Activated CD8-positive, alpha-beta memory T cell treated with anti-CD3 and anti-CD28 coated beads for 48 hours (primary cell): Measurements from ENCODE around the gene PNPO.
"Not testable (repeated sequence)": the region's sequence is repeated elsewhere in the genome, so short reads cannot be mapped to it uniquely, and the experiment has no call there.

Experiments
- DNase-seq, 3 experiments: peaks; one replicate each; pipeline ENCODE4 v3.0.0-alpha.2; 2020; ENCODE audit warnings: low read depth in 2 of 3, low spot score in 2 of 3

Gene PNPO

DNA sequence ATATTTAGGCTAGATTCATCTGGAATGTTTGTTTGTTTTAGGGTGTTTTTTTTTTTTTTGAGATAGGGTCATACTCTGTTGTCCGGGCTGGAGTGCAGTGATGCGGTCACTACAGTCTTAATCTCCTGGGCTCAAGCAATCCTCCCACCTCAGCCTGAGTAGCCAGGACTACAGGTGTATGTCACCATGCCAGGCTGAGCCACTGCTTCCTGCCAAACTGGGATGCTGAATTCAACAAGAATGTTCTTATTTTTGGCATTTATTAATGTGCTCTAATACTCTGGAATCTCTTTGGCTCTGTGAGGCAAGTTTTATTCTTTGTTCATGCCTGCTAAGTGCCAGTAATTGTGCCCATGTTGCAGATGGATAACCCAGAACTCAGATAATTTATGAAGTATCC is 23.8 kb upstream of the PNPO start:
- no peak for DNase-seq

DNA sequence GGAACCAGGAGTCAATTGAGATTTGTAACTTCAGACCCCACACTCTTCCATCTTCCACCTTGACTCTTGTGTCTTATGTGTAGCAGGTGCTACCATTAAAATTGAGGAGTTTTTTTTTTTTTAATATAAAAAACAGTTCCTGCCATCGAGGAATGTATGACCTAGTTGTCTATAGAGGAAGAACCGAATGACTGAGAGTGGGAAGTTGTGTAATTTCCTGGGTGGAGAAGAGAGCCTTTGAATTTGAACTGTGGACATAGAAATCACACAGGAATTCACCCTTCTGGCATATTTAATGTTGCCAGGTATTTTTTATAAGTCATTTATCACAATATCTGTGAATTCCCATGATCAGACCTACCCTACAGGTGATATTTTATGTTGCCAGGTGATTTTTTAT is 23.4 kb upstream of the PNPO start:
- DNase-seq = no peak

DNA sequence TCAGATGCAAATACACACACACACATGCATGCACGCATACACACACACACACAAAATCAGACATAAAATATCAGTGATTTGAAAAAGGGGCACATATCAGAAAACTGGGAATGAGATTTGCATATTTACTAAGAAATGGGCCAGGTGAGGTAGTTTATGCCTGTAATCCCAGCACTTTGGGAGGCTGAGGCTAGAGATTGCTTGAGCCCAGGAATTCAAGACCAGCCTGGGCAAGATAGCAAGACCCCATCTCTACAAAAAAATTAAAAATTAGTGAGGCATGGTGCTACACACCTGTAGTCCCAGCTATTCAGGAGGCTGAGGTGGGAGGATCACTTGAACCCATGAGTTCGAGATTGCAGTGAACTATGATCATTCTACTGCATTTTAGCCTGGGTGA is 22.4 kb upstream of the PNPO start:
- no peak for DNase-seq

DNA sequence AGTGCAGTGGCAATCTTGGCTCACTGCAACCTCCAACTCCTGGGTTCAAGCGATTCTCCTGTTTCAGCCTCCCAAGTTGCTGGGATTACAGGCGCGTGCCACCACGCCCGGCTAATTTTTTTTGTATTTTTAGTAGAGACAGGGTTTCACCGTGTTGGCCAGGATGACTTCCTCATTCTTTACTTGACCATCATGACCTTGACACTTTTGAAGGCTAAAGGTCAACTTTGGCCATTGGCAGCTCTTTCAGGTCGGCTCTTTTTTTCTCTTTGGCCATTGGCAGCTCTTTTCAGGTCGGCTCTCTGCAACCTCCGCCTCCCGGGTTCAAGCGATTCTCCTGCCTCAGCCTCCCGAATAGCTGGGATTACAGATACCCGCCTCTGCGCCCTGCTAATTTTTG is 21.5 kb upstream of the PNPO start:
- DNase-seq = not testable (repeated sequence)

DNA sequence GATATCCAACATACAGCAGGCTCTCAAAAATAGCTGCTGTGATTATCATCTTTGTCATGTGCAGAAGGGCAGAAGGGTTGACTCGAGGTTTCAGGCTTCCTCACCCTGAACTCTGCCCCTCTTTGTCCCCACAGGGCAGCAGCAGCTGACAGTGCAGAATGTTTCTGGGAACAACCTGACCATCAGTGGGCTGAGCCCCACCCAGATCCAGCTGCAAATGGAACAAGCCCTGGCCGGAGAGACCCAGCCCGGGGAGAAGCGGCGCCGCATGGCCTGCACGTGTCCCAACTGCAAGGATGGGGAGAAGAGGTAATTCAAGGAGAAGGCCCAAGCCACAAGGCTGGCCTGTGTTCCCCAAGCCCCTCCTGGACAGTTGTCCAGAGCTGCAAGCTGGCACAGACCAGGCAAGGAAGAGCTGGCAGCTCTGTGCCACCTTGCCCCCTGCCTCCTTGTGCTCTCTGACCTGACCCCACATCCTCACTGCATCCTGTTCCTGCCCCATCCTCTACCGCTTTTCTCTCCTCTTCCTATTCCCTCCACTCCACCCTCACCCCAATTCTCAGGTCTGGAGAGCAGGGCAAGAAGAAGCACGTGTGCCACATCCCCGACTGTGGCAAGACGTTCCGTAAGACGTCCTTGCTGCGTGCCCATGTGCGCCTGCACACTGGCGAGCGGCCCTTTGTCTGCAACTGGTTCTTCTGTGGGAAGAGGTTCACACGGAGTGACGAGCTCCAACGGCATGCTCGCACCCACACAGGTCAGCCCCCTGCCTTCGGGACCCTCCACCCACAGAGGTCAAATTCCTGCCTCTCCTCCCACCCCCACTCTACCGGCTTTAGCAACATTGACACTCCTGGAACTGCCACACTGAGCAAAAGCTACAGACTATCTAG is 16.3 kb upstream of the PNPO start:
- no peak for DNase-seq

DNA sequence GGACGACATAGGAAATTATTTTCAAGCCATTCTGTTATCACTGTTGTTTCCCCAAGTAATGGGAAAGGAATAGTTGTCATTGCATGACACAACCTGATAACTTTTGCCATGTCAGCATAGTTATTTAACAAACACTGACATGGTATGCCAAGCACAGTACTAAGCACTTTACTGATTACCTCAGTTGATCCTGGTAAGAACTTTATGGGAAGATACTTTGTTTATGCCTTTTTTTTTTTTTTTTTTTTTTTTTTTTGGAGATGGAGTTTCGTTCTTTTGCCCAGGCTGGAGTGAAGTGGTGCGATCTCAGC is 15.7 kb upstream of the PNPO start:
- DNase-seq = no peak

DNA sequence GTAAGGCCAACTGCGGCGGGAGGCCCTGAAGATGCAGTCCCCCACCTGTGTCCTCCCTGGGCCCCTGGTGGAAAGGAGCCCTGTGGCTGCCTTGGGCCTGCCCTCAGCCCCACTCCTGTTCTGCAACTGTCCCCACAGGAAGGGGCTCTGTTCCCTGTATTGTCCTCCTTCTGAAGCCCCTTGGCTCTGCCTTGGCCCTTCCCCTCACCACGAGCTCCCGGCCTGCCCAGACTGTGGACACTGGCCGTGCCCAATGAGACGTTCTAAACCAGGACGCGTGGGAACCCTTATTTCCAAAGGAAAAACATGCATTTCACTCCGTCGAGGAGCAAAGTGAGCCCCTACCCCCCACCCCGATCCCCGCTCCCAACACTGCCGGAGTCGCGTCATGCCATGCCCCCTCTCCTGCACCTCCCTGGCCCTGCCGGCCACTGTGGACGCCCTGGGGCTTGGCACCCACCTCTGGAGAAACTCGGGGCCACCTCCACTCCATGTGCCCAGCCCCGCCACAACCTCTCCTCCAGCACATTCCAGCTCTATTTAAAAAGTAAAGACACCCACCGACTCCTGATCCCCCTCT is 13.5 kb upstream of the PNPO start:
- DNase-seq = no peak

DNA sequence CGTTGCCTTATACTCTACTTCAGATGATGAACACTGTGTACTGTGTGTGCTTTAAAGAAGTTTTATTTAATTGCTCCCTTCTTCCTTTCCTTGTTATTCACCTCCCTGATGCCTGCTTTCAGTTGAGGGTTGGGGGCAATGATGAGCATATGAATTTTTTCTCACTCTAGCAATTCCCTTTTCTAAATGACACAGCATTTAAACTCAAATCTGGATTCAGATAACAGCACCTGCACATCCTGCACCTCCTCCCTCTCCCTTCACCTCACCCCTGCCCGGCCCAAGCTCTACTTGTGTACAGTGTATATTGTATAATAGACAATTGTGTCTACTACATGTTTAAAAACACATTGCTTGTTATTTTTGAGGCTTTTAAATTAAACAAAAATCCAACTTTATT is 13.0 kb upstream of the PNPO start:
- no peak for DNase-seq

DNA sequence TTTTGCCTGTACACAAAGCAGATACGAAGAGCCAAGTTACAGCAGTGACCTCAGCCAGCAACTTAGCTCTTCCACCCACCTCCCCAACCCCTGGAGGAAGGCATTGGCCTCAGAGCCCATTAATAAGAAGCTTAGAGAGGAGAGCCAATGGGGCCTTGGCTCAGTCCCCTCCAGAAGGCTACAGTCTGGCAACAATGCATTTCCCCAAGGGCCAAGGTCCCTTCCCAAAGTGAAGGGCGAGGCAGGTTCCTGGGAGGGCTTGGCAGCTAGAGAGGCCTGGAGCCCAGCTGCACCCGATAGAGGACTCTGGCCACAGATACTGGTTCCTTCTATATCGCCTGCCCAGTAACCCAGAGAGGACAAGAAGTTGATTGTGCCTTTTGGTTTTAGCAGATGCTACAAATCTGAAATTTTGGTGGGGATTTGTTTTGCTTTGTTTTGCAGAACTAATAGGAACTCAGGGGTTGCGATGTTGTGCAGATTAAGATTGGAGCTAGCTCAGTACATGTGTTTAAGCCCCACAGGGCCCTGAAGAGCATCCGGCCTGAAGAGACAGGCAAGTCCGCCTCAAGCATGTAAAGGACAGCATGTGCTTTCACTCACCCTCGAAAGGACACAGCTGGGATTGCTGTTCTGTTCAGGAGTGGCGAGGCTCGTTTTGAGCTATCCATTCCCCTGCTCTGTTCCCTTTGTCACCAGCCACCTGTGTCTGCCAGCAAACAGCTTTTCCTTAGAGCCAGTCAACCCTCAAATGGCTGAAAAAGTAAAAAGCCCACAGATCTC is 12.0 kb upstream of the PNPO start:
- no peak for DNase-seq

DNA sequence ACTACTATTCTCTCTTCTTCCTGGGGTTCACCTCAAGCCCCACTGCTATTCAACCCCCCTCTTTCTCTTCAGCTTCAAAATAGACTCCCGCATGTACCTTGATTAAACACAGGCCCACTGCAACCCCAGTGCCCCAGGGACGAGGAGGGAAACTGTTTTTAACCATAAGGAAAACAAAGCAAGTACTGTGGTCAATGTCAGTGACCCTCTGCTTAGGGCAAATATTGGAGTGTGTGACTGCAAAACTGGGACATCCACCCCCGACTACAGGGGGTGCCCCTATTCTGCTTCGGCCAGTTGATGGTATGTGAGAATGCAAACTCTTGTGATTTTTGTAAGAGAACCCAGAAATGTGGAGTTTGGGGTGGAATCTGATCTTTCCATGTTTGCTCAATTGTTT is 9.5 kb upstream of the PNPO start:
- no peak for DNase-seq

DNA sequence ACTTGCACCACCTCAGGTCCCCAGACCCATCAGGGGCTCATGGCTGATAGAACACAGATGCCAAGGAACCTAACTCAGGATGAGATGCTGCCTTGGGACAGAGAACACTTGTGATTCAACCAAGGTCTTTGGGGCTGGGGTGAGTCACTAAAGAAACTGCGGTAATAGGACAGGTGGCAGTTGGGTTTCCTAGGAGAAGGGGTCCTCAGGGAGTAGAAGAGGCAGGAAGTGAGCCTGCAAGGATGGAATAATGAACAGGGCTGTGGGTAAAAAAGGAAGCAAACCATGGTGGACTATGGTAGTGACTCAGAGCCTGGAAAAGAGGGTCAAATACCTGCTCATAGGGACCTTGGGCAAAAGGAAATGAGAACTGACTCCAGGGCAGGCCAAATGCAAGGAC is 6.5 kb upstream of the PNPO start:
- no peak for DNase-seq

DNA sequence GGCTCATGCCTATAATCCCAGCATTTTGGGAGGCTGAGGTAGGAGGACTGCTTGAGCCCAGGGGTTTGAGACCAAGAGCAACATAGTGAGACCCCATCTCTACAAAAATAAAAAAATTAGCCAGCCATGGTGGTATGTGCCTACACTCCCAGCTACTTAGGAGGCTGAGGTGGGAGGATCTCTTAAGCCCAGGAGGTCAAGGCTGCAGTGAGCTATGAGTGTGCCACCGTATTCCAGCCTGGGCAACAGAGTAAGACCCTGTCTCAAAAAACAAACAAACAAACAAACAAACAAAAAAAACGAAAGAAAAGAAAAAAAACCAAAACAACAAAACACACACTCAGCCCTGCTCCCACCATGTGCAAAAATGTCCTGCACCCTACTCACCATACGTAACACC is 5.9 kb upstream of the PNPO start:
- not testable (repeated sequence) for DNase-seq

DNA sequence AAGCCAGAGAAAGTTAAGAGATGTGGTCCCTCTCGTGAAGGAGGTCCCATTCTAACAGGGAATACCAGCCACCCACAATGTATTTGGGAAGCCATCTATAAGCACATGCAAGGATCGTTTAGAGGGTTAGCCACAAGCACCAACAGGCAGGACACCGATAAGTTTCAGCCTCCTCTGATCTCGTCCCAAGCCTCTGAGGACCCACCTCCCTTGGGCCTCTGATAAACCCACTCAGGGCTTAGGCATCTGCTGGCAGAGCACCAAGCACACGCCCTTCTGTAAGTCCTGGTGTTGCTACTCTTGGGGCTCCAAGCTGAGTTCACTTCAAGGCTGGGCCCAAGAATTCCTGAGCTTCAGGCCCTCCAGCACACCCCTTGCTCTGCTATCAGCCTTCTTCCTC is 5.4 kb upstream of the PNPO start:
- no peak for DNase-seq

DNA sequence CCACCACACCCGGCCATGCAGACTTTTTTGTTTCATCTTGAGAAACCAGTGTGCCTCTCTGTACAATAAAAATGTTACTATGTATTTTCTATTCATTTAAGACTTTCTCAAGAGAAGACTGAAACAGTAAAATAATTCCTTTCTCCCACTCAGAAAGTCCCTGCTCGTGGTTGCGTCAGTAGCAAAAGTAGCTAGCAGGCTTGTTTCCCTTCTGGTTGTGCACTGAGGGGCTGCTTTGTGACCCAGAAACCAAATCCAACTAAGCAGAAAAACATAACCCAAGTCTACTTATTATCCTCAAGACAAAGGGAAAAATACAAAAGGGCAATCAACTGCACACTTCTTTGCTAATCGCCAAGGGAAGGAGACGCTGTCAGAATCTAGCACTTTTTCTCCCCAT is 3.4 kb upstream of the PNPO start:
- no peak for DNase-seq

DNA sequence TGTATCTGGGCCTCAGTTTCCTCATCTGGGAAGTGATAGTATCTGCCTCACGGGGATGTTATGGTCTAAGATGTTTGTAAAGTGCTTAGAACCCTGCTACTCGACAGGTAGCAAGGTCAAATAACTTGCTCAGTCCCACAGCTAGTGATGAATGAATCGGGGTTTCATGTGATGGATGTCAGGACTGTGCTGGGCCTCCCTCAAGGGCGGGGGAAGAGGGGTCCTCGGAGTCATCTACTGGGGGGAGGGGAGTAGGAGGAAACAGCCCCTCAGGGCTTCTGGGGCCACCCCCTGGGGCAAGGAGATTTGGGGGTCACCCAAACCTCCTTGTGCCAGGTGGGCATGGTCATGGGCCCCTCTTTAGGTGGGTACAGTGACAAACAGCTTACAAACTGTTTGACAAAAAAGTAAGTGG is 732 bp downstream of the PNPO start:
- DNase-seq = no peak

DNA sequence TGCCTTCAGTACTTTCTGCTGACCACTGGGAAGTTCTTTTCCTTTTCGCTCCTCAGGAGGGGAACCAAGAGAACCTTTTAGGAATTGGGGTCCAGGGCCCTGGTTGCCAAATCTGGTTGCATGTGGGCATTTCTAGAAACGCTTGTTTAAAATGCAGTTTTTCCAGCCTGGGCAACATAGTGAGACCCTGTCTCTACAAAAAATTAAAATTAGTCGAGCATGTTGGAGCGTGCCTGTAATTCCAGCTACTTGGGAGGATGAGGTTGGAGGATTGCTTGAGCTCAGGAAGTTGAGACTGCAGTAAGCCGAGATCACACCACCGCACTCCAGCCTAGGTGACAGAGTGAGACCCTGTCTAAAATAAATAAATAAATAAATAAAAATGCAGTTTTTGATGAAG is 1.2 kb downstream of the PNPO start:
- DNase-seq = no peak

DNA sequence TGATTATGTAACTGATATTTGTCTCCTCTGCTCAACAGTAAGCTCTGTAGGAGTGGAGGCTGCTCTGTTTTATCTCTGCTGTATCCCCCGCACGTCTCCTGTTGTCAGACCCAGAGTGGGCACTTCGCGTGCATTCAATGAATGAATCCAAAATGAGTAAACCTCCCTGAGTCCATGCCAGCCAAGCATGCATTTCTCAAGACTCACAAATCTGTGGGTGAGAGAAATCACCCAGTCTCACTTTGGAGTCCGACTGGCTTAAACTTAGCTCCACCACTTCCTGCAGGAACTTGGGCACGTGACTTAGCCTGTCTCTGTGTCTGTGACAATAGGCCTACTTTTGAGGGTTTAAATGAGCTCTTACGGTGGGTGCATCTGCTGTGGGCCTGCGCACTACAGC is 3.7 kb downstream of the PNPO start:
- DNase-seq = no peak

DNA sequence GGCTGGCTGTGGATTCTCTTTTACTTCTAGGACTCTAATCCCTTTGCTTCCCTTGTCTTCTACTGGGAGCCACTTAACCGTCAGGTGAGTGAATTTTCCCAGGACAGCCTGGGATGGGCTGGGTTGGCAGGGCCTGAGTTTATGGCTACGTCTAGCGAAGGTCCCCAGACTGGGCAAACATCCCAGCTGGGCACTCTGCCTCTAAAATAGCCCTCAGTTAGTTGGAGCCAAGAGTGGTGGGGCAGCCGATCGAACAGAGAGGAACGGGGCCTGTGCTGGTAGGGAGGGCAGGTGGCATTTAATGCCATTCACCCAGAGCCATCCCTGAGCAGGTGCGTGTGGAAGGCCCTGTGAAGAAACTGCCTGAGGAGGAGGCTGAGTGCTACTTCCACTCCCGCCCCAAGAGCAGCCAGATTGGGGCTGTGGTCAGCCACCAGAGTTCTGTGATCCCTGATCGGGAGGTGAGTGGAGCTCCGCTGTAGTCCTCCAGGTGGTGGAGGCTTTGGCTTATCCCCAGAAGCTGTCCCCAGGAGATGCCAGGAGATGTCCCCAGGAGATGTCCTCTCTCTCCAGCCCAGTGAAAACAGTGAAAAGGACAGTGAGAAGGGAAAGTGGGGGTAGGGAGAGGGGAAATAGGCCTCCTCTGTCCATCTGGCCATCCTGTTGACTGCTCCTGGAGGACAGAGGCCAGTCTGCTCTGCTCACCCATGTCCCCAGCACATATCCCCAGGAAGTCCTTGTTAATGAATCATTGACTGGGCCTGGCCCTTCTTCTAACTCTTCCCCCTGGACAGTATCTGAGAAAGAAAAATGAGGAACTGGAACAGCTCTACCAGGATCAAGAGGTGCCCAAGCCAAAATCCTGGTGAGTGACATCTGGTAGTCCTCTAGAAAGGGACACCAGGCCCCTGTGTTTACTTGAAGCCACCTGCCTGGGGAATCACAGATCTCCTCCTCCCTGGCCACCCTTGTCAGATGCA is 4.4 kb downstream of the PNPO start:
- DNase-seq = no peak

DNA sequence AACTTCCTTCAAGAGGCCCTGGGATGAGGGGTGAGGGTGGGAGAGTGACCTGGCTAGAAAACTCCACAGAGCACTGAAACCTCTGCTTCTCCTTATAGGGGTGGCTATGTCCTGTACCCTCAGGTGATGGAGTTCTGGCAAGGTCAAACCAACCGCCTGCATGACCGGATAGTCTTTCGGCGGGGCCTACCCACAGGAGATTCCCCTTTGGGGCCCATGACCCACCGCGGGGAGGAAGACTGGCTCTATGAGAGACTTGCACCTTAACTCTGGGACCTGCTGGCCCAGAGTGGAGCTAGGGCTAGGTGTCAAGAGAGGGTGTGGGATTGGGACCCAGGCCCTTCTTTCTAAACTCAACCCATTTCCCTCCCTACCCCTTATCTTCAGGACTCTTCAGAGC is 5.1 kb downstream of the PNPO start:
- no peak for DNase-seq

DNA sequence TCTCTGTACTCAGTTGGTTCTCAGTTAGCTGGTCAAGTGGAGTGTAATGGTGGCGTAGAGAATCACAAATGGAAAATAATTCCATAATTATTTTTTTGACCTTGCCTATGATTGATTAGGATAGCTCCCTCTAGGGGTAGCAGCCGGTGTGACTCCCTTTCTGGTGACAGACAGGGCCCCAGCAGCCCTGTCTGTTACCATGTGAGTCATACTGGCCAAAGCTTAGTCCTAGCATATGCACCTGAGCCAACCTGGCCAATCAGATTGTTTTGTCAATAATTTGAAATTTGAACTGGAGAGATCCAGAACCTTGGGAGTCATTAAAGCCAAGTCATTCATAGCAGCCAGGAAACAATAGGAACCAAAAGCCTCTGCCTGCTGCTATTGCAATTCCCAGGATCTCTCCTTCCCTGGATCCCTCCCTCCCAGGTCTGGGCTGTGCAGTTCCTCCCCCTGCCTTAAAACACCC is 5.6 kb downstream of the PNPO start:
- DNase-seq = peak in 2 of 3 experiments; percentile 56 to 59

DNA sequence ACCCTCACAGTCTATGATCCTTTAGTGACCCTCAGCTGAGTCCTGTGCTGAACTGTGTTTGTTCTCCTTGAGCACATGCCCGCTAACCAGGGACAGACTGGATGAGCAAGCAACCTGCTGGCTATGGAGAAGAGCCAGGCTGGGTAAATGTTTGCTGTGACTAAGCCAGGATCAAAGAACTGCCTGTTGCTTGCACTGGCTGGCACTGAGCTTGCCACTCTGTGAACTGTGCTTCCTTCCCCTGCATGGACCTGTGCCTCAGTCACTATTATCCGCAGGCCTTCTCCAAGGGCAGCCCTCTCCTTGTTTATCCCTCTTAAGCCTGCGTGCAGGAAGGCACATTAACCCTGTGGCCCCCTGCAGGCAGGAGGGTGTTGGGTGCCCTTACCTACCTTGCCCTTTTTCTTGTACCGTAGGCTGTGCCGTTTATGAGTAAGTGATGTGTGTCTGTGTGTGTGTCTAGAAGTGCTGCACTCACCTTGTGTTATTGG is 7.4 kb downstream of the PNPO start:
- DNase-seq = no peak
